ENCODE results near the gene DGCR6L. TPM values are rescaled to one million over a fixed set of nuclear protein-coding genes. Genes with fewer than 3 reads are reported as not detected.
"Not testable (repeated sequence)": the region's sequence is repeated elsewhere in the genome, so short reads cannot be mapped to it uniquely, and the experiment has no call there.

DGCR6L gene
- 10 to 100 TPM; 29.7 to 67.6 (median 45.0) TPM for total RNA-seq

DNA sequence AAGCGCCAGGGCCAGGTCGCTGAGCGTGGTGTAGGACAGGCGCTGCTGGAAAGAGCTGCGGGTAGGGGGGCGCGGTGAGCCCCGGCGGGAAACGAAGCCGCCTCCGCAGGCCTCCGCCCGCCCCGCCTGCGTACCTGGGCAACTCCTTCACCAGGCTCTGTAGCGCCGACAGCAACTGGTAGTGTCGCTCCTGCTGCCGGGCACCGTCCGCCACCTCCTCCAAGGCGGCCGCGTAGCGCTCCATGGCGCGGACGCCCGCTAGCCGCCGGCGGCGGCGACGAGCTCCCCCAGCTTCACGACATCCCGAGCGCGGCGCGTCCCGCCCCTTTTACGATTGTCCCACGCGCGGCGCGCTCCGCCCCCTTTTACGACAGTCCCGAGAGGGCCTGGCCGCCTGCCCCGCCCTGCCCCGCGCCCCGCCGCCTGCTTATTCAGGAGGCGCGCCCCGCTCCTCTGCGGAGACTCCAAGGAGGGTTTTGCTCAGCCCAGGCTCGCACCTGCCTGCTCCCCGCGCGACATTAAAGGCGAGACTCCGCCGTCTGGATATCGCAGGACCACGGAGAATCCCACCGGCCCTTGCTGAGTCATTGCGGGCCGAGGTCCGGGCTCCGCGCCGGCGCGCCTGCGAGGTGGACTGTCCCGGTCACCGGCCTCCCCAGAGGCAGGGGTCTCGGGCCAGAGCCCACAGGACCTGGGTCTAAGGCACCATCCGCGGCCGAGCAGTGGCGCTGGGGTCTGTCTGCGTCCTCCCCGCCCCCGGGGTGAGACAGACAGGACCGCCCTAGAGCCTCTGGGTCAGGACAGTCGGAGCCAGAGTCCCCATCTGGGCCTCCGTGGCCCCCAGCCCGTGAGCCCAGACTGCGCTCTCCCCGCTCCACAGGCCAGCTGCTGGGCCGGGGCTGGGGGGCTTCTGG is at the start of gene DGCR6L:
TSS of gene DGCR6L (minus strand) at position 316 of the 914 bp plus-strand sequence. CDS start at position 244, 72 bp downstream.
- DNase-seq (ENCODE audit: low spot score) (peak; percentile 92), ATAC-seq (ENCODE audit: low FRiP score) (peak; percentile 88)
- TF ChIP-seq, protein P1, sequence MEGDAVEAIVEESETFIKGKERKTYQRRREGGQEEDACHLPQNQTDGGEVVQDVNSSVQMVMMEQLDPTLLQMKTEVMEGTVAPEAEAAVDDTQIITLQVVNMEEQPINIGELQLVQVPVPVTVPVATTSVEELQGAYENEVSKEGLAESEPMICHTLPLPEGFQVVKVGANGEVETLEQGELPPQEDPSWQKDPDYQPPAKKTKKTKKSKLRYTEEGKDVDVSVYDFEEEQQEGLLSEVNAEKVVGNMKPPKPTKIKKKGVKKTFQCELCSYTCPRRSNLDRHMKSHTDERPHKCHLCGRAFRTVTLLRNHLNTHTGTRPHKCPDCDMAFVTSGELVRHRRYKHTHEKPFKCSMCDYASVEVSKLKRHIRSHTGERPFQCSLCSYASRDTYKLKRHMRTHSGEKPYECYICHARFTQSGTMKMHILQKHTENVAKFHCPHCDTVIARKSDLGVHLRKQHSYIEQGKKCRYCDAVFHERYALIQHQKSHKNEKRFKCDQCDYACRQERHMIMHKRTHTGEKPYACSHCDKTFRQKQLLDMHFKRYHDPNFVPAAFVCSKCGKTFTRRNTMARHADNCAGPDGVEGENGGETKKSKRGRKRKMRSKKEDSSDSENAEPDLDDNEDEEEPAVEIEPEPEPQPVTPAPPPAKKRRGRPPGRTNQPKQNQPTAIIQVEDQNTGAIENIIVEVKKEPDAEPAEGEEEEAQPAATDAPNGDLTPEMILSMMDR (IDR thresholded peaks at IDR 0.05): no peak

DNA sequence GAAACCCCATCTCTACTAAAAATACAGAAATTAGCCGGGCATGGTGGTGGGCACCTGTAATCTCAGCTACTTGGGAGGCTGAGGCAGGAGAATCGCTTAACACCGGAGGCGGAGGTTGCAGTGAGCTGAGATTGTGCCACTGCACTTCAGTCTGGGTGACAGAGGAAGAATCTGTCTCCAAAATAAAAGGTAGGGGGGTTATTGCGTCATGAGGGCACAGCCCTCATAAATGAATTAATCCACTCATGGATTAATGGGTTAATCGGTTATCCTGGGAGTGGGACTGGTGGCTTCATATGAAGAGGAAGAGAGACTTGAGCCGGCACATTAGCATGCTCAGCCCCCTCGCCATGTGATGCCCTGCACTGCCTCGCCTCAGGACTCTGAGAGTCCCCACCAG is 49.0 kb upstream of the DGCR6L start:
- ATAC-seq (ENCODE audit: low FRiP score); DNase-seq (ENCODE audit: low spot score): not testable (repeated sequence)

DNA sequence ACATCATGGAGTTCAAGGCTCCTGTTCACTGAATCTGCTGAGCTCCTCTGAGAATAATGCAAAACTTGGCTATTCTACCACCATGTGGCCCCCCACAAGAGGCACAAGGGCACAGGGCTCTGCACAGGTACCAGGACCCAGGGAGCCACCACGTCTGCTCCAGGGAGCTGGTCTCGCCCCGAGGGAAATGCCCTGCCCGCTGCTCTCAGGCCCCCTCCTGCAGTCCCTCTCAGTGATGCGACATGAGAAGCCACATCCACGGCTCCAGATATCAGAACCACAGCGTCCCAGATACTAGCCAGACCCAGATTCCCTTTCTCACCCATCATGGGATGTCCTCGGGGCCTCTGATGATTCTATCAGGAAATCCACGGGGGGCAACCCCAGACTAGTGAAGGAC is 47.0 kb upstream of the DGCR6L start:
- not testable (repeated sequence) for DNase-seq (ENCODE audit: low spot score)

DNA sequence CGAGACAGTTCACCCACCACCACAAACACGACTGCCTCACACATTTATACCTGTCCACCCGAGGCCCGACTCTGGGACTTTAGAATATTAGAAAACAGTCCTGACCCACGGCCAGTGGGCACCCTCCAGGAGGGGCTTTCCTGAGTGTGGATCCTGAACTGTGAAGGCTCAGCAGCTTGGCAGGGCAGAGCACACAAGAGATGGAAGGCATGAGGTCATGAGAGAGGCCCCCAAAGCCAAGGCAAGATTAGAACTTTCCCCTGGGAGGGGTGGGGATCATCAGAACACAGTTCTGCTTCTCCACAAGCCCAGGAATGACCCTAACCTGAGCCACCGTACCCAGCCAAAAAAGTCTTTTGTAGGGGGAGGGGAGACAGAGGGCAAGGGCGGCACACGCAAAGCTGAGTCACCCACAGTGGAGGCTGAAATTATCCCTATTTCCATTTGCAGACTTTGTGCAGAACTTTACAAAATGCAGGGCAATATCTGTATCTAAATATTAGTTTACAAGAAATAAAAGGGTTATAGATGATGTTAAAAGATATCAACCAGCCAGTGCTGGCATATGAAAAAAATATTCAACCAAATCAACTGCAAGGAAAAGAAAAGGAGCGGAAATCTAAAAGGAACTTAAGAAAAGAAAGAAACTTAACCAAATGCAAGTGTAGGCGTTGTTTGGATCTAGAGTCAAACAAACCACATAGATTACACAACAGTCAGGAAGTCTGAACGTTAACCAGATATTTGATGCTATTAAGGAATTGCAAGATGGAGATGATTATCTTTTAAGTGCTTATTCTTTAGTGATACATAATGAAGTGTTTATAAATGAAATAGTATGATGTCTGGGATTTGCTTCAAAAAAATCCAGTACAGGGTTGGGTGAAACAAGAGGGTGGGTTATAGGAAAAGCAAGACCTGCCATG is 44.7 kb upstream of the DGCR6L start:
- DNase-seq (ENCODE audit: low spot score); ATAC-seq (ENCODE audit: low FRiP score): not testable (repeated sequence)

More for the DNA sequence above, 47.0 kb upstream of the DGCR6L start:
- ATAC-seq (ENCODE audit: low FRiP score): not testable (repeated sequence)

DNA sequence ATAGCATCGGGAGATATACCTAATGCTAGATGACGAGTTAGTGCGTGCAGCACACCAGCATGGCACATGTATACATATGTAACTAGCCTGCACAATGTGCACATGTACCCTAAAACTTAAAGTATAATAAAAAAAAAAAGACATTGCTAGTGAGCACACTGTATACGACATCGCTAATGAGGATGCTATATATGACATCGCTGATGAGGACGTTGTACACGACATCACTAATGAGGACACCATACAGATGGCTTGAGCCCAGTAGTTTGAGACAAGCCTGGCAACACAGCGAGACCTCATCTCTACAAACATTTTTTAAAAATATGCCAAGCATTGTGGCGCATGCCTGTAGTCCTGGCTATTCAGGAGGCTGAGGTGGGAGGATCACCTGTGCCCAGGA is 42.5 kb upstream of the DGCR6L start:
- ATAC-seq (ENCODE audit: low FRiP score); DNase-seq (ENCODE audit: low spot score): not testable (repeated sequence)

DNA sequence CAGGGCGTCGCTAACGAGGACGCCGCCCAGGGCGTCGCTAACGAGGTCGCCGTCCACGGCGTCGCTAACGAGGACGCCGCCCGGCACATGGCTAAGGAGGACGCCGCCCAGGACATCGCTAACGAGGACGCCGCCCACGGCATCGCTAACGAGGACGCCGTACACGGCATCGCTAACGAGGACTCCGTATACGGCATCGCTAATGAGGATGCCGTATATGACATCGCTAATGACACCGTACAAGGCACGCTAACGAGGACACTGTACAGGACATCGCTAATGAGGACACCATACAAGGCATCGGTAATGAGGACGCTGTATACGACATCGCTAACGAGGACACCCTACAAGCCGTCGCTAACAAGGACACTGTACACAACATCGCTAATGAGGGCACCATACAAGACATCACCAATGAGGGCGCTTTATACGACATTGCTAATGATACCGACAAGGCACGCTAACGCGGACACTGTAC is 41.9 kb upstream of the DGCR6L start:
- not testable (repeated sequence) for DNase-seq (ENCODE audit: low spot score)

DNA sequence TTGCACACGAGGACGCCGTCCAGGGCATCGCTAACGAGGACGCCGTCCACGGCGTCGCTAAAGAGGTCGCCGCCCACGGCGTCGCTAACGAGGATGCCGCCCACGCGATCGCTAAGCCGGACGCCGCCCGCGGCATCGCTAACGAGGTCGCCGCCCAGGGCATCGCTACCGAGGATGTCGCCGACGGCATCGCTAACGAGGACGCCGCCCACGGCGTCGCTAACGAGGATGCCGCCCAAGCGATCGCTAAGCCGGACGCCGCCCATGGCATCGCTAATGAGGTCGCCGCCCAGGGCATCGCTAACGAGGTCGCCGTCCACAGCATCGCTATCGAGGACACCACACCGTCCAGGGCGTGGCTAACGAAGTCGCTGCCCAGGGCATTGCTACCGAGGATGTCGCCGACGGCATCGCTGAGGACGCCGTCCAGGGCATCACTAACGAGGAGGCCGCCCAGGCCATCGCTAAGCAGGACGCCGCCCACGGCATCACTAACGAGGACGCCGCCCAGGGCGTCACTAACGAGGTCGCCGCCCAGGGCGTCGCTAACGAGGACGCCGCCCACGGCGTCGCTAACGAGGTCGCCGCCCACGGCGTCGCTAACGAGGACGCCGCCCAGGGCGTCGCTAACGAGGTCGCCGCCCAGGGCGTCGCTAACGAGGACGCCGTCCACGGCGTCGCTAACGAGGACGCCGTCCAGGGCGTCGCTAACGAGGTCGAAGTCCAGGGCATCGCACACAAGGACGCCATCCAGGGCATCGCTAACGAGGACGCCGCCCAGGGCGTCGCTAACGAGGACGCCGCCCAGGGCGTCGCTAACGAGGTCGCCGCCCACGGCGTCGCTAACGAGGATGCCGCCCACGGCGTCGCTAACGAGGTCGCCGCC is 41.2 kb upstream of the DGCR6L start:
- not testable (repeated sequence) for DNase-seq (ENCODE audit: low spot score); ATAC-seq (ENCODE audit: low FRiP score)

More for the DNA sequence above, 41.9 kb upstream of the DGCR6L start:
- not testable (repeated sequence) for ATAC-seq (ENCODE audit: low FRiP score)

DNA sequence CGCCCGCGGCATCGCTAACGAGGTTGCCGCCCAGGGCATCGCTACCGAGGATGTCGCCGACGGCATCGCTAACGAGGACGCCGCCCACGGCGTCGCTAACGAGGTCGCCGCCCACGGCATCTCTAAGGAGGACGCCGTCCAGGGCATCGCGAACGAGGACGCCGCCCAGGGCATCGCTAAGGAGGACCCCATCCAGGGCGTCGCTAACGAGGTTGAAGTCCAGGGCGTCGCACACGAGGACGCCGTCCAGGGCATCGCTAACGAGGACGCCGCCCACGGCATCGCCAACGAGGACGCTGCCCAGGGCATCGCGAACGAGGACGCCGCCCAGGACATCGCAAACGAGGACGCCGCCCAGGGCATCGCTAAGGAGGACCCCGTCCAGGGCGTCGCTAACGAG is 40.4 kb upstream of the DGCR6L start:
- not testable (repeated sequence) for ATAC-seq (ENCODE audit: low FRiP score); DNase-seq (ENCODE audit: low spot score)

DNA sequence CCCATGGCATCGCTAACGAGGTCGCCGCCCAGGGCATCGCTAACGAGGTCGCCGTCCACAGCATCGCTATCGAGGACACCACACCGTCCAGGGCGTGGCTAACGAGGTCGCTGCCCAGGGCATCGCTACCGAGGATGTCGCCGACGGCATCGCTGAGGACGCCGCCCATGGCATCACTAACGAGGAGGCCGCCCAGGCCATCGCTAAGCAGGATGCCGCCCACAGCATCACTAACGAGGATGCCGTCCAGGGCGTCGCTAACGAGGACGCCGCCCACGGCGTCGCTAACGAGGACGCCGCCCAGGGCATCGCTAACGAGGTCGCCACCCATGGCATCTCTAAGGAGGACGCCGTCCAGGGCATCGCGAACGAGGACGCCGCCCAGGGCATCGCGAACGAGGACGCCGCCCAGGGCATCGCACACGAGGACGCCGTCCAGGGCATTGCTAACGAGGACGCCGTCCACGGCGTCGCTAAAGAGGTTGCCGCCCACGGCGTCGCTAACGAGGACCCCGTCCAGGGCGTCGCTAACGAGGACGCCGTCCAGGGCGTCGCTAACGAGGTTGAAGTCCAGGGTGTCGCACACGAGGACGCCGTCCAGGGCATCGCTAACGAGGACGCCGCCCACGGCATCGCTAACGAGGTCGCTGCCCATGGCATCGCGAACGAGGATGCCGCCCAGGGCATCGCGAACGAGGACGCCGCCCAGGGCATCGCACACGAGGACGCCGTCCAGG is 38.8 kb upstream of the DGCR6L start:
- not testable (repeated sequence) for ATAC-seq (ENCODE audit: low FRiP score); DNase-seq (ENCODE audit: low spot score)

DNA sequence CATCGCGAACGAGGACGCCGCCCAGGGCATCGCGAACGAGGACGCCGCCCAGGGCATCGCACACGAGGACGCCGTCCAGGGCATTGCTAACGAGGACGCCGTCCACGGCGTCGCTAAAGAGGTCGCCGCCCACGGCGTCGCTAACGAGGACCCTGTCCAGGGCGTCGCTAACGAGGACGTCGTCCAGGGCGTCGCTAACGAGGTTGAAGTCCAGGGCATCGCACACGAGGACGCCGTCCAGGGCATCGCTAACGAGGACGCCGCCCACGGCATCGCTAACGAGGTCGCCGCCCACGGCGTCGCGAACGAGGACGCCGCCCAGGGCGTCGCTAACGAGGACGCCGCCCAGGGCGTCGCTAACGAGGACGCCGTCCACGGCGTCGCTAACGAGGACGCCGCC is 38.1 kb upstream of the DGCR6L start:
- not testable (repeated sequence) for ATAC-seq (ENCODE audit: low FRiP score); DNase-seq (ENCODE audit: low spot score)

DNA sequence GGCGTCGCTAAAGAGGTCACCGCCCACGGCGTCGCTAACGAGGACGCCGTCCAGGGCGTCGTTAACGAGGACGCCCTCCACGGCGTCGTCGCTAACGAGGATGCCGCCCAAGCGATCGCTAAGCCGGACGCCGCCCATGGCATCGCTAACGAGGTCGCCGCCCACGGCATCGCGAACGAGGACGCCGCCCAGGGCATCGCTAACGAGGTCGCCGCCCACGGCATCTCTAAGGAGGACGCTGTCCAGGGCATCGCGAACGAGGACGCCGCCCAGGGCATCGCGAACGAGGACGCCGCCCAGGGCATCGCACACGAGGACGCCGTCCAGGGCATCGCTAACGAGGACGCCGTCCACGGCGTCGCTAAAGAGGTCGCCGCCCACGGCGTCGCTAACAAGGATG is 37.0 kb upstream of the DGCR6L start:
- not testable (repeated sequence) for ATAC-seq (ENCODE audit: low FRiP score); DNase-seq (ENCODE audit: low spot score)

DNA sequence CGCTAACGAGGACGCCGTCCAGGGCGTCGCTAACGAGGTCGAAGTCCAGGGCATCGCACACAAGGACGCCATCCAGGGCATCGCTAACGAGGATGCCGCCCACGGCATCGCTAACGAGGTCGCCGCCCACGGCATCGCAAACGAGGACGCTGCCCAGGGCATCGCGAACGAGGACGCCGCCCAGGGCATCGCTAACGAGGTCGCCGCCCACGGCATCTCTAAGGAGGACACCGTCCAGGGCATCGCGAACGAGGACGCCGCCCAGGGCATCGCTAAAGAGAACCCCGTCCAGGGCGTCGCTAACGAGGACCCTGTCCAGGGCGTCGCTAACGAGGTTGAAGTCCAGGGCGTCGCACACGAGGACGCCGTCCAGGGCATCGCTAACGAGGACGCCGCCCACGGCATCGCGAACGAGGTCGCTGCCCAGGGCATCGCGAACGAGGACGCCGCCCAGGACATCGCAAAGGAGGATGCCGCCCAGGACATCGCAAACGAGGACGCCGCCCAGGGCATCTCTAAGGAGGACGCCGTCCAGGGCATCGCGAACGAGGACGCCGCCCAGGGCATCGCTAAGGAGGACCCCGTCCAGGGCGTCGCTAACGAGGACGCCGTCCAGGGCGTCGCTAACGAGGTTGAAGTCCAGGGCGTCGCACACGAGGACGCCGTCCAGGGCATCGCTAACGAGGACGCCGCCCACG is 36.2 kb upstream of the DGCR6L start:
- not testable (repeated sequence) for ATAC-seq (ENCODE audit: low FRiP score); DNase-seq (ENCODE audit: low spot score)
